ENCODE results near the gene MTCL1. TPM values are rescaled to one million over a fixed set of nuclear protein-coding genes. Genes with fewer than 3 reads are reported as not detected.

MTCL1 gene
- total and polyA plus RNA-seq, 2 experiments from 2014 or later, result 10.6 to 19.7 TPM

DNA sequence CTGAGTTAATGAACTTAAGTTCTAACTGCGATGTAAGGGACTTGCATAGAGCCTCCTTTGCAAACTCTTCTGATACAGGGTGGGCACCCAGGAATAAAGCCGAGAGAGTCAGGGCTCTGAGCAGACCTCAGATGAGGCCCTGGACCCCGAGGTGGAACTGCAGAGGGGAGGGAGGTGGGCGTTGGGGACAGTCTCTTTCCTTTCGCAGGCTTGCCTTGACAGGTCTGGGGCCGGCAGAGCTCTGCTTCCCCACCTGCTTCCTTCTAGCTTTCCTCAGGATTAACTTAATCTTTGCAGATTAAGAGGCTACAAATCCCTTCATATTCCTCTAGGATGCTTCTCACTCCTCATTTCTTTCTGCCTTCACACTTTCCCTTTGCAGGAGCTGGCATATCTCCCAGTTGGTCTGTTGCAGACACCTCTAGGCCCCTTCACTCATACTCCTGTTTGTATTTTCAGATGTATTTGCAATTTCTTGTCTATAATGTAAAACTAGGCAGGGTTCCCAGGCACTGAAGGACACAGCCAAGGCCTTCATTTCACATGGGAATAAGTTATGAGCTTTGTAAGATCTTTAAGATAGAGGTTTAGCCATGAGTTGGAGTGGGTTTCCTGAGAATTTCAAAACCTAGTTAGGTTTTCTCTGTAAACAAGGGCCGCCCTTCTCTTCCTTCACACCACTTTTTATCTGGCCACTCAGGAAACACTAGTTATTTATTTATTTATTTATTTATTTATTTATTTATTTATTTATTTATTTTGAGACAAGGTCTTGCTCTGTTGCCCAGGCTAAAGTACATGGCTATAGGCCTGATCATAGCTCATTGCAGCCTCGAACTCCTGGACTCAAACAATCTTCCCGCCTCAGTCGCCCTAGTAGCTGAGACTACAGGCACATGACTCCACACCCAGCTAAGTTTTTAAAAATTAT lies 70.9 kb downstream of the MTCL1 start:
- no peak overlapping the region for H3K27ac ChIP-seq
- H3K4me2 ChIP-seq, result no peak overlapping the region
- no peak for TF ChIP-seq EZH2phosphoT487 (IDR thresholded peaks at IDR 0.05; ENCODE audit: low read depth, severe bottlenecking, unreplicated experiment)
- no peak overlapping the region for H3K4me3 ChIP-seq
- no peaks in the 10 kb centered on the region for H3K79me2 ChIP-seq
- H3K4me1 ChIP-seq (ENCODE audit: insufficient read depth), result peaks cover 6% of the 10 kb centered on the region
- no peak for DNase-seq (ENCODE audit: low spot score)
- no peak overlapping the region for H2AFZ ChIP-seq
- H3K9me3 ChIP-seq (ENCODE audit: low read depth), result no peaks in the 10 kb centered on the region
- H3K36me3 ChIP-seq (replicated peaks; ENCODE audit: insufficient read depth, low read depth), result no peaks in the 10 kb centered on the region
- 80% methylated on average over 10 of the region's 10 CpGs for WGBS (ENCODE audit: low lambda C conversion rate, missing lambda C conversion rate)
- no peaks in the 10 kb centered on the region for H3K9me2 ChIP-seq (replicated peaks; ENCODE audit: insufficient read depth)
- H3K27me3 ChIP-seq, result no peaks in the 10 kb centered on the region
- H4K20me1 ChIP-seq (ENCODE audit: insufficient read depth, poor library complexity, severe bottlenecking), result no peaks in the 10 kb centered on the region

DNA sequence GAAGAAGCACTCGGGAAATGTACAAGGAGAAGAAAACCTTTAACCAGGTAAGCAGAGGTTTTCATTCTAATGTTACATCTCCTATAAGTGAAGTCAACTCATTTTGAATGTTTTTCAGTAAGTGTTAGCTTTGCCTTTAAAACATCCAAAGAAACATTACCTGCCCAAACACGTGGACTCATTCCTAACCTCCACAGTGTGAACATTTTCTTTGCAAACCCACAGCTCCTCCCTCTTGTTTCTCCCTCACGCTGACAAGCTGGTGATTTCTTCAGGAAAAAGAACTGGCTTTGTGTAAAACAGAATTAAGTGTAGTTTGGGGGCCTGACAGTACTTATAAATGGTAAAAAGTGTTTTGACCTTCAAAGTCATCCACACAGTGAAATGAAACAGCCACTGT lies 72.5 kb downstream of the MTCL1 start:
- no peak overlapping the region for H2AFZ ChIP-seq
- peaks cover 6% of the 10 kb centered on the region for H3K4me1 ChIP-seq (ENCODE audit: insufficient read depth)
- no peaks in the 10 kb centered on the region for H3K9me3 ChIP-seq (ENCODE audit: low read depth)
- no peak overlapping the region for H3K4me3 ChIP-seq
- DNase-seq (ENCODE audit: low spot score), result no peak
- no peaks in the 10 kb centered on the region for H3K9me2 ChIP-seq (replicated peaks; ENCODE audit: insufficient read depth)
- H3K79me2 ChIP-seq, result no peaks in the 10 kb centered on the region
- no peaks in the 10 kb centered on the region for H4K20me1 ChIP-seq (ENCODE audit: insufficient read depth, poor library complexity, severe bottlenecking)
- H3K27me3 ChIP-seq, result no peaks in the 10 kb centered on the region
- H3K4me2 ChIP-seq, result no peak overlapping the region
- whole genome bisulfite sequencing (ENCODE audit: low lambda C conversion rate, missing lambda C conversion rate), result 51% methylated on average over 3 of the region's 3 CpGs
- H3K36me3 ChIP-seq (replicated peaks; ENCODE audit: insufficient read depth, low read depth), result no peaks in the 10 kb centered on the region
- TF ChIP-seq EZH2phosphoT487 (IDR thresholded peaks at IDR 0.05; ENCODE audit: low read depth, severe bottlenecking, unreplicated experiment) (no peak), EZH2 (IDR thresholded peaks at IDR 0.05; ENCODE audit: borderline replicate concordance) (no peak)
- TF ChIP-seq, protein P1, sequence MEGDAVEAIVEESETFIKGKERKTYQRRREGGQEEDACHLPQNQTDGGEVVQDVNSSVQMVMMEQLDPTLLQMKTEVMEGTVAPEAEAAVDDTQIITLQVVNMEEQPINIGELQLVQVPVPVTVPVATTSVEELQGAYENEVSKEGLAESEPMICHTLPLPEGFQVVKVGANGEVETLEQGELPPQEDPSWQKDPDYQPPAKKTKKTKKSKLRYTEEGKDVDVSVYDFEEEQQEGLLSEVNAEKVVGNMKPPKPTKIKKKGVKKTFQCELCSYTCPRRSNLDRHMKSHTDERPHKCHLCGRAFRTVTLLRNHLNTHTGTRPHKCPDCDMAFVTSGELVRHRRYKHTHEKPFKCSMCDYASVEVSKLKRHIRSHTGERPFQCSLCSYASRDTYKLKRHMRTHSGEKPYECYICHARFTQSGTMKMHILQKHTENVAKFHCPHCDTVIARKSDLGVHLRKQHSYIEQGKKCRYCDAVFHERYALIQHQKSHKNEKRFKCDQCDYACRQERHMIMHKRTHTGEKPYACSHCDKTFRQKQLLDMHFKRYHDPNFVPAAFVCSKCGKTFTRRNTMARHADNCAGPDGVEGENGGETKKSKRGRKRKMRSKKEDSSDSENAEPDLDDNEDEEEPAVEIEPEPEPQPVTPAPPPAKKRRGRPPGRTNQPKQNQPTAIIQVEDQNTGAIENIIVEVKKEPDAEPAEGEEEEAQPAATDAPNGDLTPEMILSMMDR (IDR thresholded peaks at IDR 0.05; ENCODE audit: poor library complexity), result no peak
- no peak overlapping the region for H3K27ac ChIP-seq

DNA sequence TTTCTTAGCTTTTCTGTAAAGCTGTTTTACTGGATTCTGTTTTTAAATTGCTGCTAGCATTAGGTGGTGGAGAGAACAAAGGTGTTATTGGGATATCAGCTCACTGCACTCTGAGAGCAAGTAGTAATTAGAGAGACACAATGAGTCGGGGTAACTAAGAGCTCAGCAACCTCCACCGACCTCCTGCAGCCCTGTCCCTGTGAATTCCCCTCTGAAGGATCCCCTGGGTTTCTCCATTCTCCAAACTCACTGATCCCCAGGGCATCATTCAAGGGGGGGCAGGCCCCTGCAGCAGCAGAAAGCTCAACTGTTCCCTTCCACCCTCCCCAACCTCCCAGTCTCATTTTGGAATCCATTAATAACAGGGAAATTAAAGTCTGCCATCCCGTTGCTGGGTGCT lies 73.0 kb downstream of the MTCL1 start:
- no peaks in the 10 kb centered on the region for H3K79me2 ChIP-seq
- H2AFZ ChIP-seq, result no peak overlapping the region
- no peaks in the 10 kb centered on the region for H3K9me2 ChIP-seq (replicated peaks; ENCODE audit: insufficient read depth)
- no peak overlapping the region for H3K4me3 ChIP-seq
- 43% methylated on average over 3 of the region's 3 CpGs for WGBS (ENCODE audit: low lambda C conversion rate, missing lambda C conversion rate)
- H3K27me3 ChIP-seq, result no peaks in the 10 kb centered on the region
- no peak for TF ChIP-seq EZH2phosphoT487 (IDR thresholded peaks at IDR 0.05; ENCODE audit: low read depth, severe bottlenecking, unreplicated experiment)
- TF ChIP-seq, protein P1 (IDR thresholded peaks at IDR 0.05; ENCODE audit: poor library complexity), result no peak
- TF ChIP-seq EZH2 (IDR thresholded peaks at IDR 0.05; ENCODE audit: borderline replicate concordance), result no peak
- no peaks in the 10 kb centered on the region for H3K9me3 ChIP-seq (ENCODE audit: low read depth)
- no peaks in the 10 kb centered on the region for H3K36me3 ChIP-seq (replicated peaks; ENCODE audit: insufficient read depth, low read depth)
- no peak for DNase-seq (ENCODE audit: low spot score)
- no peaks in the 10 kb centered on the region for H4K20me1 ChIP-seq (ENCODE audit: insufficient read depth, poor library complexity, severe bottlenecking)
- no peak overlapping the region for H3K4me2 ChIP-seq
- H3K4me1 ChIP-seq (ENCODE audit: insufficient read depth), result peaks cover 6% of the 10 kb centered on the region
- no peak overlapping the region for H3K27ac ChIP-seq

DNA sequence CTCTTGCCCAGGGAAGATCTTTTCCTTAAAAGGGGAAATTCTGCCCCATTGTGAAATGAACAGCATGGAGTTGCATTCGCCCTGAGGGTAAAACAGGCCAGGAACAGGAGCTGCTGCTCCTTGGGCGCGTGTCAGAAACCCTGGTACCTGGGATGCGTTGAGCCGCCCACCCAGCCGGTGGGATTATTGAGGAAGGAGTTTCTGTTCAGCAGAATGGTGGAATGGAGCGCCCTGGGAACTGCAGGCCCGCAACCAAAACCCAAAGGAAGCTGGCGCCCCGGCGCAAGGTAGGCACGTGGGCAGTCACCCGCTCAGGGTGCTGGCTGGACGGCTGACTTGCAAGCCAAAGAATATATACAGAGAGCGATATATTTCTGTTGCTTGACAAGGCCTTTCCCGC lies 73.5 kb downstream of the MTCL1 start:
- Histone ChIP-seq H3K27ac (no peak overlapping the region), H3K4me1 (ENCODE audit: insufficient read depth) (peaks cover 4% of the 10 kb centered on the region), H3K27me3 (no peaks in the 10 kb centered on the region), H3K4me2 (no peak overlapping the region), H3K79me2 (no peaks in the 10 kb centered on the region), H4K20me1 (ENCODE audit: insufficient read depth, poor library complexity, severe bottlenecking) (no peaks in the 10 kb centered on the region), H3K9me2 (replicated peaks; ENCODE audit: insufficient read depth) (no peaks in the 10 kb centered on the region), H3K36me3 (replicated peaks; ENCODE audit: insufficient read depth, low read depth) (no peaks in the 10 kb centered on the region), H3K9me3 (ENCODE audit: low read depth) (no peaks in the 10 kb centered on the region), H3K4me3 (no peak overlapping the region), H2AFZ (no peak overlapping the region)
- TF ChIP-seq, protein P1 (IDR thresholded peaks at IDR 0.05; ENCODE audit: poor library complexity), result no peak
- TF ChIP-seq EZH2 (IDR thresholded peaks at IDR 0.05; ENCODE audit: borderline replicate concordance) (no peak), EZH2phosphoT487 (IDR thresholded peaks at IDR 0.05; ENCODE audit: low read depth, severe bottlenecking, unreplicated experiment) (no peak)
- no peak for DNase-seq (ENCODE audit: low spot score)
- WGBS (ENCODE audit: low lambda C conversion rate, missing lambda C conversion rate), result 91% methylated on average over 16 of the region's 16 CpGs

Measured in hepatocyte (in vitro differentiated cells).